Activated CD8-positive, alpha-beta memory T cell treated with anti-CD3 and anti-CD28 coated beads for 1 hour (primary cell): ENCODE data around the gene ATF1.
A peak's percentile ranks its signal among the peaks of the same experiment; 100 is the strongest.
"Not testable (repeated sequence)": the region's sequence is repeated elsewhere in the genome, so short reads cannot be mapped to it uniquely, and the experiment has no call there.

Source experiments
- DNase-seq, 2 donors: peaks; one replicate each; pipeline ENCODE4 v3.0.0-alpha.2; 2020; ENCODE audit warnings: low read depth in 1 of 2; ENCODE audit errors: extremely low read depth in 1 of 2

ATF1 gene

GRCh38 chr12:50751948-50752721 is 11.8 kb upstream of the ATF1 start:
- no peak for DNase-seq

GRCh38 chr12:50753232-50753769 is 10.6 kb upstream of the ATF1 start:
- no peak for DNase-seq

GRCh38 chr12:50764286-50765094 is 589 bp downstream of the ATF1 start:
- DNase-seq = peak; percentile 46 to 67

GRCh38 chr12:50765095-50765911 is 1.4 kb downstream of the ATF1 start:
- DNase-seq = peak in 1 of 2 donors; percentile 17

GRCh38 chr12:50768391-50768790 is 4.5 kb downstream of the ATF1 start:
- DNase-seq = no peak

GRCh38 chr12:50768813-50769212 is 4.9 kb downstream of the ATF1 start:
- DNase-seq = not testable (repeated sequence)

- DNase-seq = no peak
Measured at GRCh38 chr12:50771409-50771808, 7.5 kb downstream of the ATF1 start.

- no peak for DNase-seq
Measured at GRCh38 chr12:50772470-50772869, 8.6 kb downstream of the ATF1 start.

- no peak for DNase-seq
Measured at GRCh38 chr12:50772877-50773276, 9.0 kb downstream of the ATF1 start.

GRCh38 chr12:50775251-50775650 is 11.3 kb downstream of the ATF1 start:
- DNase-seq = no peak

GRCh38 chr12:50776749-50777728 is 13.1 kb downstream of the ATF1 start:
- DNase-seq = no peak

GRCh38 chr12:50778663-50779590 is 15.0 kb downstream of the ATF1 start:
- DNase-seq = no peak

GRCh38 chr12:50780013-50780412 is 16.1 kb downstream of the ATF1 start:
- DNase-seq = no peak

- DNase-seq = no peak
Measured at GRCh38 chr12:50784501-50784900, 20.6 kb downstream of the ATF1 start.

GRCh38 chr12:50785406-50786001 is 21.6 kb downstream of the ATF1 start:
- no peak for DNase-seq

GRCh38 chr12:50786498-50787231 is 22.8 kb downstream of the ATF1 start:
- no peak for DNase-seq

- no peak for DNase-seq
Measured at GRCh38 chr12:50787618-50788017, 23.7 kb downstream of the ATF1 start.

GRCh38 chr12:50788561-50788960 is 24.7 kb downstream of the ATF1 start:
- no peak for DNase-seq
